HG03064 (cell line): ENCODE data around the gene ACTG2.

Experiments used
- ATAC-seq: cut with Tn5 transposase; IDR thresholded peaks from one replicate; pipeline ENCODE4 v1.9.1; 2021; ENCODE audit warnings: low read depth; ENCODE audit not compliant: unreplicated experiment

The ACTG2 gene

GRCh38 chr2:73911548-73912208 is 18.9 kb downstream of the ACTG2 start:
- ATAC-seq = no peak

GRCh38 chr2:73913414-73914054 is 20.7 kb downstream of the ACTG2 start:
- ATAC-seq = no peak

- ATAC-seq = no peak
Measured at GRCh38 chr2:73914667-73915066, 21.9 kb downstream of the ACTG2 start.

GRCh38 chr2:73915437-73915993 is 22.7 kb downstream of the ACTG2 start:
- ATAC-seq = no peak

GRCh38 chr2:73916666-73917065 is 23.9 kb downstream of the ACTG2 start:
- ATAC-seq = no peak

GRCh38 chr2:73917296-73917695 is 24.5 kb downstream of the ACTG2 start:
- ATAC-seq = no peak

GRCh38 chr2:73917696-73918207 is 24.9 kb downstream of the ACTG2 start:
- no peak for ATAC-seq

- ATAC-seq = no peak
Measured at GRCh38 chr2:73918856-73919255, 26.0 kb downstream of the ACTG2 start.

GRCh38 chr2:73919596-73920228 is 26.9 kb downstream of the ACTG2 start:
- no peak for ATAC-seq

GRCh38 chr2:73920577-73921545 is 28.1 kb downstream of the ACTG2 start:
- ATAC-seq = no peak

- ATAC-seq = no peak
Measured at GRCh38 chr2:73921581-73921980, 28.8 kb downstream of the ACTG2 start.

- no peak for ATAC-seq
Measured at GRCh38 chr2:73922681-73923080, 29.9 kb downstream of the ACTG2 start.

GRCh38 chr2:73925033-73925704 is 32.4 kb downstream of the ACTG2 start:
- ATAC-seq = no peak

GRCh38 chr2:73925853-73926492 is 33.2 kb downstream of the ACTG2 start:
- ATAC-seq = no peak

GRCh38 chr2:73926493-73927327 is 33.9 kb downstream of the ACTG2 start, which contains the start of gene DGUOK:
DGUOK (plus strand) TSS chr2:73926880; CDS start chr2:73926911, 31 bp downstream.
- peak; percentile 99 for ATAC-seq

GRCh38 chr2:73927344-73927743 is 34.5 kb downstream of the ACTG2 start:
- no peak for ATAC-seq

GRCh38 chr2:73928963-73929347 is 36.1 kb downstream of the ACTG2 start:
- ATAC-seq = no peak

GRCh38 chr2:73930386-73930785 is 37.6 kb downstream of the ACTG2 start:
- no peak for ATAC-seq
